Prostate gland (tissue), 2 donors: ENCODE results near the gene RAD51B.

ENCODE experiments used
- CTCF ChIP-seq, 4 experiments: fragments of 200-600 bp in 2 of 4; fragments of 450-650 bp in 2 of 4; sonication (generic) in 2 of 4; IDR thresholded peaks; 1 replicate in 3 of 4; 2 replicates in 1 of 4; pipeline ENCODE4 v1.5.1; 2016 to 2019; ENCODE audit warnings: antibody characterized with exemption in 4 of 4, mild to moderate bottlenecking in 2 of 4, moderate library complexity in 2 of 4
- POLR2A ChIP-seq: fragments of 450-650 bp; IDR thresholded peaks from one replicate; pipeline ENCODE4 v1.6.1; 2016; ENCODE audit warnings: antibody characterized with exemption, mild to moderate bottlenecking
- POLR2AphosphoS5 ChIP-seq: sonication (generic); formaldehyde crosslinking; IDR thresholded peaks from one replicate; pipeline ENCODE4 v1.6.1; 2017; ENCODE audit warnings: antibody characterized with exemption

GRCh38 chr14:68124979-68125731 lies 305.6 kb downstream of the RAD51B start:
- TF ChIP-seq CTCF (IDR thresholded peaks at IDR 0.05) (no peak), POLR2A (no peak), POLR2AphosphoS5 (no peak)
